ENCODE measurements around the gene MGAT4D.

MGAT4D gene

GRCh38 chr4:140400111-140400510 is 98.0 kb downstream of the MGAT4D start:
- no peak for ATAC-seq

GRCh38 chr4:140395668-140396067 is 102.4 kb downstream of the MGAT4D start:
- TF ChIP-seq ZNF70 (CRISPR knock-in tag; IDR thresholded peaks at IDR 0.05) (no peak), ISL1 (CRISPR knock-in tag; IDR thresholded peaks at IDR 0.05) (no peak), RARB (CRISPR knock-in tag; IDR thresholded peaks at IDR 0.05) (no peak), TCF4 (CRISPR knock-in tag; IDR thresholded peaks at IDR 0.05; ENCODE audit: borderline replicate concordance) (no peak), ARNTL (CRISPR knock-in tag; IDR thresholded peaks at IDR 0.05; ENCODE audit: borderline replicate concordance, low read depth) (no peak), PPARA (CRISPR knock-in tag; IDR thresholded peaks at IDR 0.05; ENCODE audit: borderline replicate concordance) (no peak), ZNF8 (CRISPR knock-in tag; IDR thresholded peaks at IDR 0.05) (no peak), ESRRG (CRISPR knock-in tag; IDR thresholded peaks at IDR 0.05) (no peak), ZC3H10 (CRISPR knock-in tag; IDR thresholded peaks at IDR 0.05) (no peak), CSDC2 (CRISPR knock-in tag; IDR thresholded peaks at IDR 0.05) (no peak), OSR1 (CRISPR knock-in tag; IDR thresholded peaks at IDR 0.05) (no peak)
- TF ChIP-seq, protein P1, sequence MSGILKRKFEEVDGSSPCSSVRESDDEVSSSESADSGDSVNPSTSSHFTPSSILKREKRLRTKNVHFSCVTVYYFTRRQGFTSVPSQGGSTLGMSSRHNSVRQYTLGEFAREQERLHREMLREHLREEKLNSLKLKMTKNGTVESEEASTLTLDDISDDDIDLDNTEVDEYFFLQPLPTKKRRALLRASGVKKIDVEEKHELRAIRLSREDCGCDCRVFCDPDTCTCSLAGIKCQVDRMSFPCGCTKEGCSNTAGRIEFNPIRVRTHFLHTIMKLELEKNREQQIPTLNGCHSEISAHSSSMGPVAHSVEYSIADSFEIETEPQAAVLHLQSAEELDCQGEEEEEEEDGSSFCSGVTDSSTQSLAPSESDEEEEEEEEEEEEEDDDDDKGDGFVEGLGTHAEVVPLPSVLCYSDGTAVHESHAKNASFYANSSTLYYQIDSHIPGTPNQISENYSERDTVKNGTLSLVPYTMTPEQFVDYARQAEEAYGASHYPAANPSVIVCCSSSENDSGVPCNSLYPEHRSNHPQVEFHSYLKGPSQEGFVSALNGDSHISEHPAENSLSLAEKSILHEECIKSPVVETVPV (CRISPR knock-in tag; IDR thresholded peaks at IDR 0.05) = no peak
- ATAC-seq = no peak

More at GRCh38 chr4:140400111-140400510, 98.0 kb downstream of the MGAT4D start:
- no peak for TF ChIP-seq CSDC2 (CRISPR knock-in tag; IDR thresholded peaks at IDR 0.05)
- TF ChIP-seq RARB (CRISPR knock-in tag; IDR thresholded peaks at IDR 0.05) = no peak
- no peak for TF ChIP-seq TOX (CRISPR knock-in tag; IDR thresholded peaks at IDR 0.05; ENCODE audit: borderline replicate concordance)
- TF ChIP-seq ZFP30 (CRISPR knock-in tag; IDR thresholded peaks at IDR 0.05) = no peak
- TF ChIP-seq, protein P2, sequence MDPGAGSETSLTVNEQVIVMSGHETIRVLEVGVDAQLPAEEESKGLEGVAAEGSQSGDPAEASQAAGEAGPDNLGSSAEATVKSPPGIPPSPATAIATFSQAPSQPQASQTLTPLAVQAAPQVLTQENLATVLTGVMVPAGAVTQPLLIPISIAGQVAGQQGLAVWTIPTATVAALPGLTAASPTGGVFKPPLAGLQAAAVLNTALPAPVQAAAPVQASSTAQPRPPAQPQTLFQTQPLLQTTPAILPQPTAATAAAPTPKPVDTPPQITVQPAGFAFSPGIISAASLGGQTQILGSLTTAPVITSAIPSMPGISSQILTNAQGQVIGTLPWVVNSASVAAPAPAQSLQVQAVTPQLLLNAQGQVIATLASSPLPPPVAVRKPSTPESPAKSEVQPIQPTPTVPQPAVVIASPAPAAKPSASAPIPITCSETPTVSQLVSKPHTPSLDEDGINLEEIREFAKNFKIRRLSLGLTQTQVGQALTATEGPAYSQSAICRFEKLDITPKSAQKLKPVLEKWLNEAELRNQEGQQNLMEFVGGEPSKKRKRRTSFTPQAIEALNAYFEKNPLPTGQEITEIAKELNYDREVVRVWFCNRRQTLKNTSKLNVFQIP (CRISPR knock-in tag; IDR thresholded peaks at IDR 0.05; ENCODE audit: borderline replicate concordance, low read depth) = no peak
- TF ChIP-seq ISL1 (CRISPR knock-in tag; IDR thresholded peaks at IDR 0.05) = no peak
- no peak for TF ChIP-seq ESRRG (CRISPR knock-in tag; IDR thresholded peaks at IDR 0.05)
- TF ChIP-seq TSHZ2 (CRISPR knock-in tag; IDR thresholded peaks at IDR 0.05) = no peak
- no peak for TF ChIP-seq ZNF565 (CRISPR knock-in tag; conservative IDR thresholded peaks at IDR 0.05; ENCODE audit: low read depth)
- no peak for TF ChIP-seq PATZ1 (CRISPR knock-in tag; IDR thresholded peaks at IDR 0.05; ENCODE audit: borderline replicate concordance)
- no peak for TF ChIP-seq ARNTL (CRISPR knock-in tag; IDR thresholded peaks at IDR 0.05; ENCODE audit: borderline replicate concordance, low read depth)
- no peak for TF ChIP-seq SNAI2 (CRISPR knock-in tag; IDR thresholded peaks at IDR 0.05)
- no peak for TF ChIP-seq ZNF70 (CRISPR knock-in tag; IDR thresholded peaks at IDR 0.05)
- TF ChIP-seq ZC3H10 (CRISPR knock-in tag; IDR thresholded peaks at IDR 0.05) = no peak
- no peak for TF ChIP-seq OSR1 (CRISPR knock-in tag; IDR thresholded peaks at IDR 0.05)
- TF ChIP-seq ZFP3 (CRISPR knock-in tag; IDR thresholded peaks at IDR 0.05) = no peak
- TF ChIP-seq BACH2 (CRISPR knock-in tag; IDR thresholded peaks at IDR 0.05; ENCODE audit: borderline replicate concordance) = no peak
- TF ChIP-seq GLIS3 (CRISPR knock-in tag; IDR thresholded peaks at IDR 0.05) = no peak
